ENCODE data around the gene ITGA1.
"Not testable (repeated sequence)": the region's sequence is repeated elsewhere in the genome, so short reads cannot be mapped to it uniquely, and the experiment has no call there.

The ITGA1 gene

GRCh38 chr5:52787600-52788504 lies at the start of gene ITGA1, which contains the start of gene PELO:
Gene ITGA1 (plus strand): TSS chr5:52787916. CDS start chr5:52788354, 438 bp downstream.
Gene PELO (plus strand): TSS chr5:52787916. CDS start chr5:52800395, 12,479 bp downstream.
- Mint-ChIP-seq H3K9me3 (no peaks in the 10 kb centered on the region), H3K4me3 (peak within 1 kb of the TSS; percentile 88), H3K36me3 (no peaks in the 10 kb centered on the region), H3K27ac (peak within 1 kb of the TSS; percentile 89), H3K4me1 (peaks cover 28% of the 10 kb centered on the region)
- DNase-seq (ENCODE audit: low spot score in 2 of 2), result peak; percentile 30 to 81
- peak; percentile 91 for ATAC-seq

- peaks cover 2% of the 10 kb centered on the region for H3K36me3 Mint-ChIP-seq
- ATAC-seq, result peak; percentile 80
- no peak overlapping the region for H3K4me3 Mint-ChIP-seq
- H3K27ac Mint-ChIP-seq, result no peak overlapping the region
- DNase-seq (ENCODE audit: low spot score in 2 of 2), result no peak
- no peaks in the 10 kb centered on the region for H3K9me3 Mint-ChIP-seq
- H3K4me1 Mint-ChIP-seq, result peaks cover 24% of the 10 kb centered on the region
These were observed 49.6 kb upstream of the ITGA1 start for GRCh38 chr5:52738095-52738506.

GRCh38 chr5:52740007-52740406 lies 47.7 kb upstream of the ITGA1 start:
- Mint-ChIP-seq H3K4me3 (no peak overlapping the region), H3K36me3 (peaks cover 5% of the 10 kb centered on the region), H3K9me3 (no peaks in the 10 kb centered on the region), H3K27ac (no peak overlapping the region), H3K4me1 (peaks cover 40% of the 10 kb centered on the region)
- ATAC-seq (no peak), DNase-seq (ENCODE audit: low spot score in 2 of 2) (no peak)

GRCh38 chr5:52743012-52743411 lies 44.7 kb upstream of the ITGA1 start:
- Mint-ChIP-seq H3K9me3 (no peaks in the 10 kb centered on the region), H3K4me3 (peak overlapping the region; percentile 45)
- peak; percentile 31 for ATAC-seq

GRCh38 chr5:52743529-52743928 lies 44.2 kb upstream of the ITGA1 start:
- H3K9me3 Mint-ChIP-seq, result no peaks in the 10 kb centered on the region
- H3K36me3 Mint-ChIP-seq, result peaks cover 5% of the 10 kb centered on the region
- no peak for DNase-seq (ENCODE audit: low spot score in 2 of 2)
- H3K4me3 Mint-ChIP-seq, result peak overlapping the region; percentile 45
- ATAC-seq, result peak; percentile 33
- H3K27ac Mint-ChIP-seq, result peak overlapping the region; percentile 3
- peaks cover 51% of the 10 kb centered on the region for H3K4me1 Mint-ChIP-seq

More at GRCh38 chr5:52743012-52743411, 44.7 kb upstream of the ITGA1 start:
- Mint-ChIP-seq H3K4me1 (peaks cover 51% of the 10 kb centered on the region), H3K36me3 (peaks cover 5% of the 10 kb centered on the region), H3K27ac (peak overlapping the region; percentile 3)
- DNase-seq (ENCODE audit: low spot score in 2 of 2), result no peak

GRCh38 chr5:52743970-52744369 lies 43.7 kb upstream of the ITGA1 start:
- ATAC-seq, result peak; percentile 98
- peak; percentile 24 to 66 for DNase-seq (ENCODE audit: low spot score in 2 of 2)
- Mint-ChIP-seq H3K9me3 (no peaks in the 10 kb centered on the region), H3K4me1 (peaks cover 54% of the 10 kb centered on the region), H3K36me3 (peaks cover 5% of the 10 kb centered on the region), H3K27ac (peak overlapping the region; percentile 3), H3K4me3 (peak overlapping the region; percentile 45)

GRCh38 chr5:52744867-52745458 lies 42.8 kb upstream of the ITGA1 start:
- not testable (repeated sequence) for H3K4me3 Mint-ChIP-seq; H3K27ac Mint-ChIP-seq; H3K9me3 Mint-ChIP-seq; DNase-seq (ENCODE audit: low spot score in 2 of 2); ATAC-seq; H3K36me3 Mint-ChIP-seq
- H3K4me1 Mint-ChIP-seq, result peaks cover 64% of the 10 kb centered on the region

DNA sequence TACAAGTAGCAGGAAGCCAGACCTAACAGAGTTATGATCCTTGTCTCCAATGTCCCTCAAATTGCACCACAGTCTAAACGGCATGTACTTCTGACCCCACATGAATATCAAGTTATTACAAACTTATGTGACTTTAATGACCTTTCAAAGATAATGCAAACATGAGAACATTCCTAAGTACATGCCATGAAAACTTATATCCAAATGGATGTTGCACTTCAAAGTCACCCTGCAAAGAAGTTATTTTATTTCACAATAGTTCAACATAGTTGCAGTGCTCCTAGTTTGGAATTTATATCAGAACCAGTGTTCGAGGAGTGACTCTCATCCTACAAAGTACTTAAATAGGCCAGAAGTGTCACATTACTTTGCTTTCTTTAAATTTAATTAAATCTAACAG lies 41.2 kb upstream of the ITGA1 start:
- peaks cover 63% of the 10 kb centered on the region for H3K4me1 Mint-ChIP-seq
- H3K9me3 Mint-ChIP-seq, result no peaks in the 10 kb centered on the region
- H3K4me3 Mint-ChIP-seq, result no peak overlapping the region
- H3K36me3 Mint-ChIP-seq, result peaks cover 5% of the 10 kb centered on the region
- DNase-seq (ENCODE audit: low spot score in 2 of 2) (no peak), ATAC-seq (no peak)
- no peak overlapping the region for H3K27ac Mint-ChIP-seq

DNA sequence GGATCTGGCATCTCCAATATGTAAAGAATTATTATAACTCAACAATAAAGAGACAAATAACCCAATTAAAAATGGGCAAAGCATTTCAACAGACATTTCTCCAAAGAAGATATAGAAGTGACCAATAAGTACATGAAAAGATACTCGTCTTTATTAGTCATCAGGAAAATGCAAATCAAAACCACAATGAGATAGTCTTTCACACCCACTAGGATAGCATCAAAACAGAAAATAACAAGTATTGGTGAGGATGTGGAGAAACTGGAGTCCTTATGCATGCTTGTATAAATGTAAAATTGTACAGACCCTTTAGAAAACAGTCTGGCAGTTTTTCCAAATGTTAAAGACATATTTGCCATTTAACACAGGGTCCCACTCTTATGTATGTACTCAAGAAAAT lies 39.1 kb upstream of the ITGA1 start:
- DNase-seq (ENCODE audit: low spot score in 2 of 2) (no peak), ATAC-seq (peak; percentile 73)
- no peak overlapping the region for H3K4me3 Mint-ChIP-seq
- H3K9me3 Mint-ChIP-seq, result no peaks in the 10 kb centered on the region
- H3K27ac Mint-ChIP-seq, result no peak overlapping the region
- H3K36me3 Mint-ChIP-seq, result no peaks in the 10 kb centered on the region
- H3K4me1 Mint-ChIP-seq, result peaks cover 48% of the 10 kb centered on the region

DNA sequence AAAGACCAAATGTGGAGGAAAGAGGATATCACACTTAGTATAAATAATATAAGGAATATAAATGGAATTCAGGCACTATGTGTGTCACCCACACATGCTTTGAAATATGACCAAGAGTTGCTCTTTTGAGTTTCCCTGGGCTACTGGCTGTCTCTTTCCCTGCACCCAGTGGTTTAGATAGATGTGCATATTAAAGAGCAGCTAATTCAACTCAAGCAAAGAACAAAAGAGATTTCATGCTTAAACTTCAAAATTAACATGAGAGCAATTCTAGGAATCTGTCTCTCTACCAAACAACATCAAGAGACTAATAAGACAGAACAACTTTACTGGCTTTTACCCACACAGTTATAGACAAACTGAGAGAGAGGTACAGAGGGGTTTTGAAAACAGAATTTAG lies 38.0 kb upstream of the ITGA1 start:
- Mint-ChIP-seq H3K9me3 (no peaks in the 10 kb centered on the region), H3K36me3 (no peaks in the 10 kb centered on the region)

DNA sequence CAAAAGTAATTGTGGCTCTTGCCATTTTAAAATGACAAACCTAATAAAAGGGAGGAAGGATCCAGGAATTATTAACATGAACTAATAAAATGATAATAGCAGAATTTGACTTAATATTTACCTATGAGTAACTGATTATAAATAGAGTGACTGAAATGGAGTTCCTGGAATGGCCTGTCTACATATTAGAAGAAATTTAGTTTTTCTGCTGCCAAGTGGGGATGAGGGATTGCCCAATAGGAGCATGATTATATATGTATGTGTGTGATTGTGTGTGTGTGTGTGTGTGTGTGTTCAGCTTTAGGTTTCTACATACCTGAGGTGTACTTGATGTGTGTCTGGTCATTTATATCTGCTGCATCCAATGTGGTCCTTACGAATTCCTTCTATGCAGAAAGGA lies 36.6 kb upstream of the ITGA1 start:
- DNase-seq (ENCODE audit: low spot score in 2 of 2) (no peak), ATAC-seq (no peak)
- Mint-ChIP-seq H3K27ac (no peak overlapping the region), H3K36me3 (no peaks in the 10 kb centered on the region), H3K9me3 (no peaks in the 10 kb centered on the region), H3K4me1 (peaks cover 25% of the 10 kb centered on the region), H3K4me3 (no peak overlapping the region)

More for the DNA sequence above, 38.0 kb upstream of the ITGA1 start:
- ATAC-seq (no peak), DNase-seq (ENCODE audit: low spot score in 2 of 2) (no peak)
- no peak overlapping the region for H3K4me3 Mint-ChIP-seq
- H3K4me1 Mint-ChIP-seq, result peaks cover 39% of the 10 kb centered on the region
- no peak overlapping the region for H3K27ac Mint-ChIP-seq

- H3K27ac Mint-ChIP-seq, result no peak overlapping the region
These were observed 33.7 kb upstream of the ITGA1 start for GRCh38 chr5:52754051-52754450.

DNA sequence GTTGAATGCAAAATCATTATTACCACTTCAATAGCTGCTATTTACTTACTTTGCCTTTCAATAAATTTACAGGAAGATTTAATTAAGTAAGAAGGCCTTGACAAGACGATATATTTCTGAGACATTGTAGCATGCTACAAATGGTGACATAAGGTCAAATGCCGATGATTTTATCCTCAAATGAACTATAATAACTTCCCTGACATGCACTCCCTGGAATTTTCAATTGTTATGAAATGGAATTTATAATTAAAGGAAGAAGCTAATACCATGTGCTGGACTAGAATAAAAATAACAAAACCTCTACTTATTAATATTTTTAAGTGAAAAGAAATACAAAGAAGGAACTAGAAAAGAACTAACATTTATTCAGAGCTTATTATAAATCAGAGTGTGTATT lies 30.2 kb upstream of the ITGA1 start:
- no peaks in the 10 kb centered on the region for H3K36me3 Mint-ChIP-seq
- no peak overlapping the region for H3K27ac Mint-ChIP-seq
- H3K9me3 Mint-ChIP-seq, result no peaks in the 10 kb centered on the region
- ATAC-seq (no peak), DNase-seq (ENCODE audit: low spot score in 2 of 2) (no peak)
- H3K4me3 Mint-ChIP-seq, result no peak overlapping the region
- peaks cover 9% of the 10 kb centered on the region for H3K4me1 Mint-ChIP-seq

More at GRCh38 chr5:52754051-52754450, 33.7 kb upstream of the ITGA1 start:
- ATAC-seq, result no peak
- Mint-ChIP-seq H3K9me3 (no peaks in the 10 kb centered on the region), H3K36me3 (no peaks in the 10 kb centered on the region), H3K4me3 (no peak overlapping the region), H3K4me1 (peaks cover 11% of the 10 kb centered on the region)
- no peak for DNase-seq (ENCODE audit: low spot score in 2 of 2)

DNA sequence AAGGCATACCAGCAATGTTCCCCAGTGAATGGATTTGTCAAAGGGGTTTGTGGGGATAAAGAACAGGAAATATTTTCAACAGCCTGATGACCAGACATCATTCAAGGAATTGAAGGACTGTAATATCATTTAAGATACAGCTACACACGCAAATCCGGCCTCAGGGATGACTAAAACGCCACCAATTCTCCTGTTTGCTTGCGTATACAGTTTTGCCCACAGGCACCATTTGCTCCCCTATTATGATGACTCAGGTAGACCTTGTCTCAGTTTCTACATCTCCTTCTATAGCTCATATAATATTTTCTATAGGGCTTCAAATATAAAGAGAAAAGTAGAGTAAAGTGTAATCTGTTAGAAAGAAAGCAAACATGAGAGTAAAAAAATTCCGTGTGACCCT lies 29.7 kb upstream of the ITGA1 start:
- Mint-ChIP-seq H3K9me3 (no peaks in the 10 kb centered on the region), H3K4me3 (no peak overlapping the region), H3K4me1 (peaks cover 9% of the 10 kb centered on the region), H3K36me3 (no peaks in the 10 kb centered on the region), H3K27ac (no peak overlapping the region)
- DNase-seq (ENCODE audit: low spot score in 2 of 2) (no peak), ATAC-seq (no peak)

DNA sequence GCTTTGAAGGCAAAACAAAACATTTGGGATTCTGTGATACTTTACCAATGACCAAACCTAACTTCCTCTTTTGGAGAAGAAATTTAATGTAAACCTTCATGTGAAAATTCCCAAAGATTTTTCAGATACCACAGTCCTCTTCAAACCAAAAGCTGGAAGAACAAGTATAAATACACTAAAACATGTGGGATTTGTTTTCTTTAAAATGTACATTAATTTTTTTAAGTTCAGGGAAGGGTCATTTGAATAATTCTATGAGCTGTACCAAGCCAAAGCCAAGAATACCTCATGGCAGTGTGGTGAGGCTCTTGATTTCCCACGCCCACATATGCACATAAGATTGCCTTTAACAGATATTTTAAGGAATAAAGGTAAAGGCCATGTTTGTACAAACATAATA lies 28.4 kb upstream of the ITGA1 start:
- Mint-ChIP-seq H3K9me3 (no peaks in the 10 kb centered on the region), H3K4me3 (no peak overlapping the region), H3K36me3 (no peaks in the 10 kb centered on the region), H3K4me1 (peaks cover 14% of the 10 kb centered on the region), H3K27ac (no peak overlapping the region)
- ATAC-seq (no peak), DNase-seq (ENCODE audit: low spot score in 2 of 2) (no peak)

All from stimulated activated effector memory CD8-positive, alpha-beta T cell treated with anti-CD3 and anti-CD28 coated beads, Interleukin-12 subunit alpha, Interleukin-12 subunit beta, amount 100 ng/mL, for 72 hours (primary cell).